ENCODE results near the gene KREMEN2. TPM values are rescaled to one million over a fixed set of nuclear protein-coding genes. Genes with fewer than 3 reads are reported as not detected.
A peak's percentile ranks its signal among the peaks of the same experiment; 100 is the strongest.

The KREMEN2 gene
- total and polyA plus RNA-seq, 2 of the 8 experiments (the other 6 are each of a cell fraction or from before 2014, with no cell fraction given) = 6.6 to 7.0 TPM

DNA sequence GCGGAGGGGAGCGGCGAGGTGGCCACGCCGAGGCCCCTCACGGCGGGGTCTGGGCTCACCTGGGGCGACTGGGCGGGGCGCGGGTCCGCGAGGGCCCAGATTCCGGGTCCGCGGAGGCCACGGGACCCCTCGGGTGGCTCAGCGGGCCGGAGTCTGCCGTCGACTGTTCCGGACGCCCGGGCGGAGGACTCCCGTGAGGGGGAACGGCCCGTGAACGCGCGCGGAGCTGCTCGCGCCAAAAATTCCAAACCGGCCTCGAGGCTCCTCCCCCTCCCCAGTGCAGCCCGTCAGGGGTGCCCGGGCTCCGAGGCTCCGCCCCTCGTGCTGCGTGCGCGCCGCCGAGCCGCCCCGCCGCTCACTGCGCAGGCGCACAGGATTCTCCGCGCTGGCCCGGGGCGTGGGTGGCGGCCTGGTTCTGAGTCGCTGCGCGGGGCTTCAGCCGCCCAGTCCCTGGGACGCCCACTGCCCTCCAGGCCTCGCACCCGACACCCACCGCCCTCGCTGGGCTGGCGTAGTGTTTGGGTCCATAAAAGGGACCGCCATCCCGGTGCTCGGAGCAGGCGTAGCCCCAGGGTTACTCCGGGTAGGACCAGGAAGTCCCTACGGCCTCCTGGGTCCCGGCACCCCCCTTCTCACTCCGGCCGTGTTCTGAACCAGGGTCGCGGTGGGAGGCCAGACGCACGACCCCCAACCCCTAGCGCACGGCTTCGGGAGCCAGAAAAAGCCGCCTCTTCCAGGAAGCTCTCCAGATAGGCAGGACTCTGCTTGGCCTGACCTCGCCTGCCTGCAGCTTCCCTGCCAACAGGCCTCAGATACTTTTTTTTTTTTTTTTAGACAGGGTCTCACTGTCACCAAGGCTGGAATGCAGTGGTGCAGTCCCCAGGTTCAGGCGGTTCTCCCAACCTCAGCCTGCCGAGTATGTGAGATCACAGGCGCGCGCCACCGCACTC is 16.4 kb downstream of the KREMEN2 start, which contains the start of gene PKMYT1 (continued):
- TF ChIP-seq RFX5 (IDR thresholded peaks at IDR 0.05; ENCODE audit: borderline replicate concordance, low read depth, low read length) = no peak
- TF ChIP-seq GABPA (IDR thresholded peaks at IDR 0.05; ENCODE audit: borderline replicate concordance, insufficient read depth, low read length) = no peak
- TF ChIP-seq JUND (IDR thresholded peaks at IDR 0.05; ENCODE audit: low read length) = no peak
- no peak for TF ChIP-seq CEBPB (IDR thresholded peaks at IDR 0.05; ENCODE audit: low read depth, low read length)
- TF ChIP-seq RNF2 (IDR thresholded peaks at IDR 0.05; ENCODE audit: borderline replicate concordance, low read depth, low read length, missing control alignments, poor library complexity, severe bottlenecking) = no peak
- 0 out of 2 replicates have a peak, but pooled peaks have one; percentile 62 for TF ChIP-seq RBBP5 (IDR thresholded peaks at IDR 0.05; ENCODE audit: borderline replicate concordance, low read depth, low read length)
- no peak for TF ChIP-seq TEAD4 (IDR thresholded peaks at IDR 0.05; ENCODE audit: low read depth, low read length)
- TF ChIP-seq CBX5 (IDR thresholded peaks at IDR 0.05; ENCODE audit: low read depth, low read length) = no peak
- TF ChIP-seq KDM1A (IDR thresholded peaks at IDR 0.05; ENCODE audit: borderline replicate concordance, low read length) = no peak
- TF ChIP-seq MAFK (IDR thresholded peaks at IDR 0.05; ENCODE audit: low read depth, low read length) = no peak
- TF ChIP-seq USF2 (IDR thresholded peaks at IDR 0.05; ENCODE audit: low read length) = no peak
- TF ChIP-seq GTF2F1 (IDR thresholded peaks at IDR 0.05; ENCODE audit: borderline replicate concordance, low read depth, low read length) = no peak
- peak; percentile 57 for TF ChIP-seq TAF1 (IDR thresholded peaks at IDR 0.05; ENCODE audit: low read depth, low read length)
- peak; percentile 71 for TF ChIP-seq PHF8 (conservative IDR thresholded peaks at IDR 0.05; ENCODE audit: low read depth, low read length)
- no peak for TF ChIP-seq EP300 (IDR thresholded peaks at IDR 0.05; ENCODE audit: borderline replicate concordance in 1 of 2, low read depth in 2 of 2, low read length in 2 of 2)
- TF ChIP-seq KDM5A (IDR thresholded peaks at IDR 0.05; ENCODE audit: low read length) = no peak
